OCI-LY1 (cell line): ENCODE results near the gene OXCT1.

Experiments
- H2AFZ ChIP-seq: fragments of 200-600 bp; sonication (generic), shearing (Covaris generic); 2 replicates; pipeline ENCODE4 v1.6.0; 2014; ENCODE audit warnings: antibody characterized with exemption, mild to moderate bottlenecking, low read length
- H3F3A ChIP-seq: fragments of 200-600 bp; sonication (generic), shearing (Covaris generic); 2 replicates; pipeline ENCODE4 v1.6.0; 2014; ENCODE audit warnings: mild to moderate bottlenecking, antibody characterized with exemption, low read length, moderate library complexity; ENCODE audit not compliant: insufficient read depth
- H3K27ac ChIP-seq: fragments of 200-600 bp; sonication (generic); 2 replicates; pipeline ENCODE4 v1.5.1; 2014; ENCODE audit warnings: low read length, mixed run types, mild to moderate bottlenecking, low read depth; ENCODE audit not compliant: poor library complexity, severe bottlenecking
- H3K27me3 ChIP-seq: fragments of 200-600 bp; sonication (generic); 2 replicates; pipeline ENCODE4 v1.6.0; 2014; ENCODE audit warnings: antibody characterized with exemption, mild to moderate bottlenecking, low read length, moderate library complexity; ENCODE audit not compliant: insufficient read depth
- H3K36me3 ChIP-seq: fragments of 200-600 bp; sonication (generic); 2 replicates; pipeline ENCODE4 v1.6.1; 2014; ENCODE audit warnings: mild to moderate bottlenecking, antibody characterized with exemption, low read length, moderate library complexity, mixed read lengths; ENCODE audit not compliant: insufficient read depth
- H3K4me1 ChIP-seq: fragments of 200-600 bp; sonication (generic); 2 replicates; pipeline ENCODE4 v1.5.1; 2014; ENCODE audit warnings: mild to moderate bottlenecking, low read length, moderate library complexity; ENCODE audit not compliant: insufficient read depth, severe bottlenecking
- H3K4me2 ChIP-seq: fragments of 200-600 bp; sonication (generic), shearing (Covaris generic); 2 replicates; pipeline ENCODE4 v1.6.1; 2014; ENCODE audit warnings: low read length
- H3K4me3 ChIP-seq: fragments of 200-600 bp; sonication (generic); 2 replicates; pipeline ENCODE4 v1.5.1; 2014; ENCODE audit warnings: low read length, low read depth, mild to moderate bottlenecking, mixed read lengths; ENCODE audit not compliant: poor library complexity, severe bottlenecking
- H3K79me2 ChIP-seq: fragments of 200-600 bp; shearing (Covaris generic); 2 replicates; pipeline ENCODE4 v1.6.1; 2016; ENCODE audit warnings: mixed run types, low read length, mixed read lengths; ENCODE audit not compliant: insufficient read depth
- H3K9ac ChIP-seq: fragments of 200-600 bp; sonication (generic), shearing (Covaris generic); 2 replicates; pipeline ENCODE4 v1.6.1; 2014; ENCODE audit warnings: mild to moderate bottlenecking, low read length, mixed read lengths
- H3K9me2 ChIP-seq: fragments of 200-600 bp; sonication (generic), shearing (Covaris generic); 2 replicates; pipeline ENCODE4 v1.6.1; 2014; ENCODE audit warnings: low read depth, mild to moderate bottlenecking, low read length, mixed read lengths
- H3K9me3 ChIP-seq: fragments of 200-600 bp; shearing (Covaris generic); 2 replicates; pipeline ENCODE4 v1.6.1; 2014; ENCODE audit warnings: low read length, mixed read lengths
- H4K20me1 ChIP-seq: fragments of 200-600 bp; sonication (generic), shearing (Covaris generic); 2 replicates; pipeline ENCODE4 v1.6.0; 2016; ENCODE audit warnings: mild to moderate bottlenecking, low read length; ENCODE audit not compliant: insufficient read depth
- CTCF ChIP-seq: fragments of 200-600 bp; sonication (generic), shearing (Covaris generic); IDR thresholded peaks from 2 replicates; pipeline ENCODE4 v1.5.1; 2017; ENCODE audit warnings: mild to moderate bottlenecking, antibody characterized with exemption, low read length, moderate library complexity, mixed read lengths
- EZH2 ChIP-seq: fragments of 200-600 bp; sonication (generic), shearing (Covaris generic); IDR thresholded peaks from 2 replicates; pipeline ENCODE4 v1.8.0; 2017; ENCODE audit warnings: borderline replicate concordance, mixed run types, mild to moderate bottlenecking, antibody characterized with exemption, low read length, moderate library complexity, mixed read lengths

OXCT1 gene

GRCh38 chr5:41841325-41841724 is 28.9 kb downstream of the OXCT1 start:
- no peaks in the 10 kb centered on the region; the same call in 1 of the 2 replicates for H3F3A ChIP-seq
- no peak overlapping the region for H3K27ac ChIP-seq
- H3K4me3 ChIP-seq = no peak overlapping the region
- no peak for TF ChIP-seq CTCF
- TF ChIP-seq EZH2 = no peak
- H3K9me3 ChIP-seq = no peaks in the 10 kb centered on the region
- no peaks in the 10 kb centered on the region for H3K79me2 ChIP-seq
- peaks cover 53% of the 10 kb centered on the region for H3K36me3 ChIP-seq
- no peaks in the 10 kb centered on the region for H4K20me1 ChIP-seq
- no peak overlapping the region for H2AFZ ChIP-seq
- H3K4me1 ChIP-seq = peaks cover 6% of the 10 kb centered on the region
- no peaks in the 10 kb centered on the region for H3K9me2 ChIP-seq
- no peak overlapping the region for H3K9ac ChIP-seq
- no peaks in the 10 kb centered on the region for H3K27me3 ChIP-seq
- no peak overlapping the region for H3K4me2 ChIP-seq

- peaks cover 50% of the 10 kb centered on the region for H3K36me3 ChIP-seq
Measured at GRCh38 chr5:41840251-41840650, 30.0 kb downstream of the OXCT1 start.

GRCh38 chr5:41837793-41838192 is 32.4 kb downstream of the OXCT1 start:
- Histone ChIP-seq H4K20me1 (no peaks in the 10 kb centered on the region), H3K27me3 (no peaks in the 10 kb centered on the region), H3K4me2 (no peak overlapping the region), H3K4me3 (no peak overlapping the region), H3K9ac (no peak overlapping the region), H3K36me3 (peaks cover 69% of the 10 kb centered on the region), H3K27ac (no peak overlapping the region), H3F3A (no peaks in the 10 kb centered on the region), H3K4me1 (peaks cover under 1% of the 10 kb centered on the region), H3K9me3 (no peaks in the 10 kb centered on the region), H2AFZ (no peak overlapping the region), H3K9me2 (no peaks in the 10 kb centered on the region), H3K79me2 (no peaks in the 10 kb centered on the region)
- no peak for TF ChIP-seq CTCF
- no peak for TF ChIP-seq EZH2

More at GRCh38 chr5:41840251-41840650, 30.0 kb downstream of the OXCT1 start:
- H3K27me3 ChIP-seq = no peaks in the 10 kb centered on the region
- H3K79me2 ChIP-seq = no peaks in the 10 kb centered on the region
- H4K20me1 ChIP-seq = no peaks in the 10 kb centered on the region
- no peak overlapping the region for H2AFZ ChIP-seq
- H3K4me1 ChIP-seq = peaks cover 6% of the 10 kb centered on the region
- no peak overlapping the region for H3K9ac ChIP-seq
- H3K9me3 ChIP-seq = no peaks in the 10 kb centered on the region
- TF ChIP-seq EZH2 = no peak
- TF ChIP-seq CTCF = no peak
- H3K4me3 ChIP-seq = no peak overlapping the region
- H3K9me2 ChIP-seq = no peaks in the 10 kb centered on the region
- H3K4me2 ChIP-seq = no peak overlapping the region
- H3F3A ChIP-seq = no peaks in the 10 kb centered on the region; the same call in 1 of the 2 replicates
- no peak overlapping the region for H3K27ac ChIP-seq
